ENCODE data around the gene ALPI.

GRCh38 chr2:232480201-232481190, 24.5 kb downstream of the ALPI start:
- TF ChIP-seq TOX (CRISPR knock-in tag; IDR thresholded peaks at IDR 0.05; ENCODE audit: borderline replicate concordance) (no peak), CSRNP3 (CRISPR knock-in tag; IDR thresholded peaks at IDR 0.05) (no peak), RARB (CRISPR knock-in tag; IDR thresholded peaks at IDR 0.05) (no peak), ZFP30 (CRISPR knock-in tag; IDR thresholded peaks at IDR 0.05) (no peak), TCF4 (CRISPR knock-in tag; IDR thresholded peaks at IDR 0.05; ENCODE audit: borderline replicate concordance) (no peak), ISL1 (CRISPR knock-in tag; IDR thresholded peaks at IDR 0.05) (no peak), ZNF70 (CRISPR knock-in tag; IDR thresholded peaks at IDR 0.05) (no peak), PATZ1 (CRISPR knock-in tag; IDR thresholded peaks at IDR 0.05; ENCODE audit: borderline replicate concordance) (no peak), ESRRG (CRISPR knock-in tag; IDR thresholded peaks at IDR 0.05) (no peak), CSDC2 (CRISPR knock-in tag; IDR thresholded peaks at IDR 0.05) (no peak), ZFP3 (CRISPR knock-in tag; IDR thresholded peaks at IDR 0.05) (no peak)
